Esophagus muscularis mucosa (tissue), 4 donors: Measurements from ENCODE around the gene EYA2.

Experiments used
- CTCF ChIP-seq, 3 experiments: fragments of 200-600 bp in 2 of 3; fragments of 450-650 bp in 1 of 3; sonication (generic) in 2 of 3; IDR thresholded peaks; one replicate each; pipeline ENCODE4 v1.5.1; 2017 to 2019; ENCODE audit warnings: antibody characterized with exemption in 3 of 3, mild to moderate bottlenecking in 2 of 3, moderate library complexity in 1 of 3
- EP300 ChIP-seq: sonication (generic); formaldehyde crosslinking; IDR thresholded peaks from one replicate; pipeline ENCODE4 v1.6.1; 2017; ENCODE audit warnings: antibody characterized with exemption
- POLR2A ChIP-seq: fragments of 450-650 bp; IDR thresholded peaks from one replicate; pipeline ENCODE4 v1.6.1; 2017; ENCODE audit warnings: antibody characterized with exemption, moderate library complexity, mild to moderate bottlenecking, low read depth
- POLR2AphosphoS5 ChIP-seq, 2 donors: sonication (generic); formaldehyde crosslinking; IDR thresholded peaks; one replicate each; pipeline ENCODE4 v1.6.1; 2017; ENCODE audit warnings: antibody characterized with exemption in 2 of 2

GRCh38 chr20:46937533-46938226, 43.0 kb downstream of the EYA2 start:
- TF ChIP-seq CTCF (IDR thresholded peaks at IDR 0.05) (no peak), POLR2A (no peak), EP300 (no peak), POLR2AphosphoS5 (IDR thresholded peaks at IDR 0.05) (no peak)
